ENCODE results near the gene SMIM33. TPM values are rescaled to one million over a fixed set of nuclear protein-coding genes. Genes with fewer than 3 reads are reported as not detected.
"Not testable (repeated sequence)": the region's sequence is repeated elsewhere in the genome, so short reads cannot be mapped to it uniquely, and the experiment has no call there.

SMIM33 gene
- not detected for polyA plus RNA-seq (ENCODE audit: insufficient read length)

DNA sequence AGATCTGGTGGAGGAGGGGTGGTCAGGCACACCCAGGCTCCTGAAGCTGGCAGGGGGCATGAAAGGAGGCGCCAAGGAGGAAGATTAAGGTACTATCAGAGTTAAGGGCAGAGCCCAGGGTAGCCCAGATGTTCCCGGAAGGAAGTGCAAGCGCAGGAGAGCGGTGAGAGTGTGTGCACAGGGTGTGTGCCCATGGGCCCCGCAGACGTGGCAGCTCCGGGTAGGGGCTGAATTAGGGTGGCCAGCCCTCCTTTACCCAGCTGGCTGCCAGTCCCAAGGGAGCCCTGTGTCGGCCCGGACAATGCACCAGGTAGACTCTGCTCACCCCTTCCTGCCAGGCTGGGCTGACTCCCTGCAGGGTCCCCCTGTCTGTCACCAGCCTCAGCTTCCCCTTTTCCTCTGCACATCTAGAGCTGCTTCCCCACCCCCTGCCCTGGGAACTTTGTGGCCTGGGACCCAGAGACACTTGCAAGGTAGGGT is at the start of gene SMIM33:
SMIM33 (plus strand) TSS at position 184 of the 480 bp plus-strand sequence; CDS start at position 302, 118 bp downstream.
- no peak for DNase-seq (ENCODE audit: low read depth)

DNA sequence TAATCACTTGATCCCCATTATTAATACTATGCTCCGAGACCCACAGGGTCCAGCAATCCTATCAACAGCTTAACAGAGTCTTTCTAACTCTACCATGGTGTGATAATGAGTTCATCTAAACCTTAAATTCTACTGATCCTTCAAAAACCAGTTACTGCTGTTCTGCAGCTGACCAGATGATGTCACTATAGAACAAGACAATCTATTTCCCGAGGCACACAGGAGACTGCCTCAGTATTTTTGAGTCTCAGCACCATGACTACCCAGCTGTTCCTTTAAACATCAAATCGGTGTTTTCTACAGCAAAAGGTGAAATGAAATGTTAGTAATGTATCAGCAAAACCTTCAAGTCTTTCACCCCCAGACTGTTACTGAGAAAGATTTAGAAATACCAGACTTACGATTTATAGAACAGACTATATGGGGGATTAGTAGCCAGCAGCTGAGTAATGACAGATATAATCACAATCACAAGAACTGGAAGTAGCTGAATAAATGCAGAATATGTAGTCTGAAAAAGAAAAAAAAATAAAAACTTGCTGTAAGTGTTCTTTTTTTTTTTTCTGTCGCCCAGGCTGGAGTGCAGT is 48.4 kb upstream of the SMIM33 start:
- DNase-seq (ENCODE audit: low read depth): peak; percentile 67

DNA sequence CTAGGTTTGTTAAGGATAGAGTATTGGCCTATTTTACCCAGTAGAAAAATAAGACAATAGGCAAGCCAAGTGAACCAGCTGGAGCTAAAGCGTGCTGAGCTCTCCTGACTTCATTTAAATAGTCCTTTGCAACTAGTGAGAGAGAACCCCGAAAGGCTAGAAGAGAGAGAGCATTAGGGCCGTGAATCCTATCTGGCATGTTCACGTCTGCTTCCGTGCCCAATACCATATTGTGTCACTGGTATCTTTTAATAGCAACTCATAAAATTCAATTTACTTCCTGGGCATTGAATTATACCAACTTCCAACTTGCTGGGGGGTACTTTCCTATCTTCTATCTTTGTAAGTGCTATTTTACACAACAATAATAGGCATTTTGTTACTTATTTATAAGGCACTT is 45.3 kb upstream of the SMIM33 start:
- no peak for DNase-seq (ENCODE audit: low read depth)

DNA sequence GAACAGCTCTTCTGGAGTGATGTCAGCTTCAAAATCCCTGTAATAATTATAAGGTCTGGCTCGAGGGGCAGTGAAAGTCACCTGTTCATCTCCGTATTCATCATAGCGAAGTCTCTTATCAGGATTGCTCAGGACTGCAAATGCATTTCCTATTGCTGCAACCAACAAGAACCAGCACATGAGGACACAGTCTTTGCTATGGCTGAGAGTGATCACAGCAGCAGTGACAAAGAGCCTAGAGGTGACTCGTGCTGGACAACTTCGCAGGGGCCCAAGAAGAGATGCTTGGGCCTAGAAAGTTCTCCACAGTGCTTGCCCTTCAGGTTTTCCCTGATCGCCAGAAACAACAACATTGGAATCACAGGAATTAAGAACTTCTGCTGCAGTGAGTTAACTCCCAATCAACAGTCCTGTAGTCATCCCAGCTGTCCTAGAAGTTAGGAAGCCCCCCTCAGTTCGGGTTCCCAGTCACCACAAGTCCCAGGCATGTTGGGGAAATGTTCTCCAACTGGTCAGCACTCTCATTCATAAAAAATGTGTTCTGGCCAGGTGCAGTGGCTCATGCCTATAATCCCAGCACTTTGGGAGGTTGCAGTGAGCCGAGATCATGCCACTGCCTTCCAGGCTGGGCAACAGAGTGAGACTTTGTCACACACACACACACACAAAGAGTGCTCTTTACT is 44.5 kb upstream of the SMIM33 start:
- no peak for DNase-seq (ENCODE audit: low read depth)

DNA sequence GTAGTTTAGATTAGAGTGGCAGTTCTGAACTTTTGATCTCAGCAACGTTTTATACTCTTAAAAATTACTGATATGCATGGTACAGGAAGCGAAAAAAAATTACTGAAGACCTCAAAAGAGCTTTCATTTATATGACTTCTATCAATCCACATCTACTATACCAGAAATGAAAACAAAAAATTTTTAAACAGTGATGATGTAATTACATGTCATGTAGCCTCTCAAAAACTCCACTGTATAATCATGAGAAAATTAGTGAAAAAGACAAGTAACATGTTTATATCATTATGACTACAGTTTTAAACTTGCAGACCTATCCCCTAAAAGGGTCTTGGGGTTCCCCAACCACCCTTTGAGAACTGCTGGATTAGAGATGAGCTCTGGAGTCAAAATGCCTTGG is 40.8 kb upstream of the SMIM33 start:
- DNase-seq (ENCODE audit: low read depth): no peak

DNA sequence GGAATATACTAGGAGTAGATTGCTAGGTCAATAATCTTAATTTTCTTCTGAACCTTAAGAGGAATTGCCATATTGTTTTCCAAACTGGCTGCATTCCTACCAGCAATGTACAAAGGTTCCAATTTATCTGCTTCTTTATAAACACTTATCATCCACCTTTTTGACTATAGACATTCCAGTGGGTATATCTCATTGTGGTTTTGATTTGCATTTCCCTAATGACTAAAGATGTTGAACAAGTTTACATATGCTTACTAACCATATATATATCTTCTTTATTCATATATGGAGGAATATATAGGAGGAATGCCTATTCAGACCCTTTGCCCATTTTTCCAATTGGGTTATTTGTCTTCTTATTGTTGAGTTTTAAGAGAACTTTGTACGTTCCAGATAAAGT is 39.1 kb upstream of the SMIM33 start:
- no peak for DNase-seq (ENCODE audit: low read depth)

DNA sequence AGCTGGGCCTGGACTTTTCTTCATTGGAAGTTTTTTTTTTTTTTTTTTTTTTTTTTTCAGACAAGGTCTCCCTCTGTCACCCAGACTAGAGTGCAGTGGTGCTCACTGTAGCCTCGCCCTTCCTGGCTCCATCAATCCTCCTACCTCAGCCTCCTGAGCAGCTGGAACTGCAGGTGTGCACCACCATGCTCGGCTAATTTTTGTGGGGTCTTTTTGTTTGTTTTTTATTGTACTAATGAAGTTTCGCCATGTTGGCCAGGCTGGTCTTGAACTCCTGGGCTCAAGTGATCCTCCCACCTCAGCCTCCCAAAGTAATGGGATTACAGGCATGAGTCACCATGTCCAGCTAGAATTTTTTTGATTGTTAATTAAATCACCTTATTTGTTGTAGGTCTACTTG is 35.1 kb upstream of the SMIM33 start:
- DNase-seq (ENCODE audit: low read depth): no peak

DNA sequence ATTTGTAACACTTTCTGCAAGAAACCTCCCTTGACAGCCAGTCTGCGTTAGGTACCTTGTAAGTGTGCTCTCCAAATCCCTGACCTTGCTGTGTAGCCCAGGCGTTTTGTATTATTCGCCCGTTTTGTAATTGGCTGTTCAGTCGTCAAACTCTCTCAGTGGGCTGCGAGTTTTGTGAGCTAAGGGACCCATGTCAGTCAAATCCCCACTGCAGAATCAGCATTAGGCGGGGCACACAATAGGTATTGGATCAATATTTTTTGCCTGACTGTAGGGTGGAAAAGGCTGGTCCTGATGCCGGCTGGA is 32.1 kb upstream of the SMIM33 start:
- DNase-seq (ENCODE audit: low read depth): no peak

DNA sequence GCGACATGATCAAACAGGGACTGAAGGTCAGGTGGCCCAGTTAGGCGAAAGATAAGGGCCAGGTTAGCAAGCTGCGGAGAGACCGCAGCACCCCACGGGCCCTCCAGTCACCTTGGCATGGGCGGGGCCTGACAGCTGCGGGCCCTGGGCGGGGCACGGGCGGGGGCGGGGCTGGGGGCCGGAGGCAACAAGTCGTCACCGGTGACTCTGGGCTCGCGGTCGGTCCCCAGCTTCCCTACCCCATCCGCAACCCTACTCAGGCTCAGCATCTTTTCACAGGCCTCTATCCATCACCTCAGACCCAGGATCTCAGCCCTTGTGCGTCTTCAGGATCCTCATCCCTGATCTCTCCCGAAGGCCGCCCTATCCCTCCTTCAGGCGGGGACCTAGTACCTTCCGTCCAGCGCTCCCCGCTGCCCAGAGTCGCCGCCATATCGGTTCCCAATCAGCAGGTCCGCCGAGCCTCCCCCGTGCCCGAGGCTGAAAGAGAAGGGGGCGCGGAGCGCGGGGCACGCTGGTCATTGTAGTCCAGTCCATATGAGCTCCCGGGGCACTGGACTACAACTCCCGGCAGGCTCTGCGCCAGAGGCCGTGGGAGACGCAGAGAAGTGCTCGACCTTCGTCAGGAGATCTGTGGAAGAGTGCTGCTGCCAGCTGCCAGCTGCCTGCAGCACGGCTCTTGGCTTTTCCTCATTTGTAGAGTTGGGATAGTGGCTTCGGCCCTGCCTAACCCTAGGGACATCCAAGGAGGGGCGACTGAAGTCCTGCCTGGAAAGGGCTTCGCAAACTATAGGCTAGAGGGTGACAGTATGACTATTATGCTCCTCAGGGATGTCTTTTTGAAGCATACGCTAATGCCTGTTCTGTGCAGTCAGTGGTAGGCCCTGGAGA is 31.5 kb upstream of the SMIM33 start, which contains the start of gene DNAJC18:
DNAJC18 (minus strand) TSS at position 513 of the 891 bp plus-strand sequence; CDS start at position 433, 80 bp downstream.
- DNase-seq (ENCODE audit: low read depth): peak; percentile 85

DNA sequence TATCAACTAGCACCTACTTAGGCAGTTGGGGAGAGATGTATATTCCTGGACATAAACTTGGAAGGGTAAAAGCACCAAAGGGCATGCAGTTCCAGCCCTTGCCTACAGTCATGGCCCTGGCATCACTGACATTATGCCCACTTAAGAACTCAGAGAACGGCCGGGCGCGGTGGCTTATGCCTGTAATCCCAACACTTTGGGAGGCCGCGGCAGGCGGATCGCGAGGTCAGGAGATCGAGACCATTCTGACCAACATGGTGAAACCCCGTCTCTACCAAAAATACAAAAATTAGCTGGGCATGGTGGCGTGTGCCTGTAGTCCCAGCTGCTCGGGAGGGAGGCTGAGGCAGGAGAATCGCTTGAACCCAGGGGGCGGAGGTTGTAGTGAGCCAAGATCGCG is 30.4 kb upstream of the SMIM33 start:
- not testable (repeated sequence) for DNase-seq (ENCODE audit: low read depth)

DNA sequence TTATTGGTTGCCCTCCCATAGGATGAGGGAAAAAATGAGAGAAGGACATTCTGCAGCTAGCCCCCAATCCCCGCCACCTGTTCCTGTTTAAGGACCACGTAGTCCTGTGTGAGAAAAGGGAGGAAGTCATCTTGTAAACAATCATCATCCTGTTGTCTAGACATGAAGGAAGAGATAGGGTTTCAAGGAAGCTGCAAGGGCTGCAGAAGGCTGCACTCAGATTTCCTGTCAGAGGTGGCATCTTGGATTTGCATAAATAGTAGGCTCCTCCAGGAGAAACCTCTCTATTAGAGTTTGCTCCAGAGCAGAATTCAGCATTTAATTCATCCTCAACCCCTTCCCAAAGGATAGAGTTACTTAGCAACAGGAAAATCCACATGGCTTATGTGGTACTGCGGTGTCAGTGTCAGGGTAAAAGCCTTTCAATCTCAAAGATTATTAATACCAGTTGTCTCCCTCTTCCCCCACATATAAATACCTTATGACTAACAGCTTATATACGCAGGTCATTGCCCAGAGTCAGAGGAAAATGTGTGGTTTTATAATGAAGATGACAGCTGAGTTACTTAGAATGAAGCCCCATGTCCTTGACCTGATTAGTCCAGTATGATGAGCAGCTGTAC is 26.9 kb upstream of the SMIM33 start:
- no peak for DNase-seq (ENCODE audit: low read depth)

DNA sequence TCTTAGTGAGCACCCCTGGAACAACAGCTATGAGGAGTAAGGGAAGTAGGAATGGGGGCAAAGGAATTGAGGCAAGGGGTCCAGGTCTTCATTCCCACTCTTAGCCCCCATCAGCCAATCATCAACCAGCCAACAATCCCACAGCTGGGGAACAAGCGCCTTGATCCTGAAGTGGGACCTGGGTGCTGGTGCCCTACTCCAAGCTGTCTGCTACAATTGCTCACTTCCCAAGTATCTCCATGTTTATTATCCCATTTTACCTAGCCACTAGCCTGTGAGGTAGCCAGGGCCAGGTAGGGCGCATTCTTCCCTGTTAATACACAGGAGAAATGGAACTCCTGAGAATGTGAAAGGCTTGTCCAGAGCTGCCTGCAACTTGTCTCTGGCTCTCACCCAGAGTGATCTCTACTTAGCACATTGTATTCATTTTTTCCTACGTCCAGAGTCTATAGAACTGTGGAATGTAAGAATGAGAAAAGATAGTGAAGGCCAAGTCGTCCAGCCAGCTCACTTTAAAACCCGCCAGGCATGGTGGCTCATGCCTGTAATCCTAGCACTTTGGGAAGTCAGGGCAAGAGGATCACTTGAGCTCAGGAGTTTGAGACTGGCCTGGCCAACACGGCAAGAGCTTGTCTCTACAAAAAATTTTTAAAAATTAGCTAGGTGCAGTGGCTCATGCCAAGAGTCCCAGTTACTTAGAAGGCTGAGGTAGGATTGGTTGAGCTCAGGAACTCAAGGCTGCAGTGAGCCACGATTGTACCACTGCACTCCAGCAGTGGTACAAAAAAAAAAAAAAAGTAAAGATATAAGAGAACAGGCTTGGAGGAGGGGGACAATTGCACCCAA is 25.3 kb upstream of the SMIM33 start:
- peak; percentile 31 for DNase-seq (ENCODE audit: low read depth)

DNA sequence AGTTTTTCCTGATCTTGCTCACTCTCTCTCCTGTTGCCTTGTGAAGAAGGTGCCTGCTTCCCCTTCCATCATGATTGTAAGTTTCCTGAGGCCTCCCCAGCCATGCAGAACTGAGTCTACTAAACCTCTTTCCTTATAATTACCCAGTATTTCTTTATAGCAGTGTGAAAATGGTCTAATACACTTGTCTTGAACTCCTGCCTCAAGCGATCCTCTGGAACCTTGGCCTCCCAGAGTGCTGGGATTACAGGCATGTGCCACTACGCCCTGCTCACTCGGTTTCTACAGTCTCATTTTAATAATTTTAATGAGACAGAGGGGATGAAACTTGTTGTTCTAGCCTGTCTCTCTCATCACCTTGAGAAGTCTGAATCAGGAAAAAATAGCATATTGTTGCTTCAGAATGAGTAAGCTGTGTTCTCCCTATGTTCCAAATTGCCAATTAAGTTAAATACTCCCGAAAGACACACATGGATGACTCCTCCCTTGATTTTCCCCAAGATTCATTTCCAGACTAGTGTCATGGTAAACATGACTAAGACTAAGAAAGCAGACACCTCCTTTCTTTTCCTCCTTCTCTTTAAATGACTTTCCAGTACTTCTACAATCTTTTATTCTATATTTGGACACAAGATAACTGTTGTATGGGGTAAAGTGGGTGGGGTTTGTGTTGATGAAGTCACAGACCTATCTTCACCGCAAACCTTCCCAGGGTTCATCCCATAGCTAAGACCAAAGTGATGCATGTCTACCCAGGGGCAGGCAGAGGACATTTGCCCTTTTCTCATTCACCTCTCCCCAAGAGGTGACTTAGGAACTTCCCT is 23.6 kb upstream of the SMIM33 start:
- no peak for DNase-seq (ENCODE audit: low read depth)

DNA sequence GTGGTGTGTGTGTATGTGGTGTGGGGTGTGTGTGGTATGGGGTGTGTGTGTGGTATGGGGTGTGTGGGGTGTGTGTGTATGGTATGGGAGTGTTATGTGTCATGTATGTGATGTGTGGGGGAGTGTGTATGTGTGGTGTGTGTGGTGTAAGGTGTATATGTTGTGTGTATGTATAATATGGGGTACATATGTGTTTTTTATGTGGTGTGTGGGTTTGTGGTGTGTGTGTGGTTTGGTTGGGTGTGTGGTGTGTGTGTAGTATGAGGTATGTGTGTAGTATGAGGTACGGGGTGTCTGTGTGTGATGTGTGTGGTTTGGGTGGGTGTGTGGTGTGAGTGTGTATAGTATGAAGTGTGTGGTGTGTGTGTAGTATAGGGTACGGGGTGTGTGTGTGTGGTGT is 19.6 kb upstream of the SMIM33 start:
- DNase-seq (ENCODE audit: low read depth): no peak

DNA sequence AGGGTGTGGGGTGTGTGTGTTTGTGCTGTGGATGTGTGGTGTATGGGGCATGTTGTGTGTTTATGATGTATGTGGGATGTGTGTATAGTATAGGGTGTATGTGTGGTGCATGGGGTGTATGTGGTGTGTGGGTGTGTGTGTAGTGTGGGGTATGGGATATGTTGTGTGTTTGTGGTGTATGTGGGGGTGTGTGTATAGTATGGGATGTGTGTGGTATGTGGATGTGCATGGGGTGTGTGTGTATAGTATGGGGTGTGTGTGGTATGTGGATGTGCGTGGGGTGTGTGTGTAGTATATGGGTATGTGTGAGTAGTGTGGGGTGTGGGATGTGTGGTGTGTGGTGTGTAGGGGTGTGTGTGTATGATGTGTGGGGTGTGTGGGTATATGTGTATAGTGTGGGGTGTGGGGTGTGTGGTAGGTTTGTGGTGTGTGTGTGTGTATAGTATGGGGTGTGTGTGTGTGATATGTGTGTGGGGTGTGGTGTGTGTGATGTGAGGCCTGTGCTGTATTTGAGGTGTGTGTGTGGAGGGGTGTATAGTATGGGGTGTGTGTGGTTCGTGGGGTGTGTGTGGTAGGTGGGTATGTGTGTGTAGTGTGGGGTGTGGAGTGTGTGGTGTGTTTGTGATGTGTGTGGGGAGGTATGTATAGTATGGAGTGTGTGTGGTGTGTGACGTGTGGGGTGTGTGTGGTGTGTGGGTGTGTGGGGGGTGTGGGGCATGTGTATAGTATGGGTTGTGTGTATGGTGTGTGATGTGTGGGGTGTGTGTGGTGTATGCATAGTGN is 18.7 kb upstream of the SMIM33 start:
- DNase-seq (ENCODE audit: low read depth): no peak

DNA sequence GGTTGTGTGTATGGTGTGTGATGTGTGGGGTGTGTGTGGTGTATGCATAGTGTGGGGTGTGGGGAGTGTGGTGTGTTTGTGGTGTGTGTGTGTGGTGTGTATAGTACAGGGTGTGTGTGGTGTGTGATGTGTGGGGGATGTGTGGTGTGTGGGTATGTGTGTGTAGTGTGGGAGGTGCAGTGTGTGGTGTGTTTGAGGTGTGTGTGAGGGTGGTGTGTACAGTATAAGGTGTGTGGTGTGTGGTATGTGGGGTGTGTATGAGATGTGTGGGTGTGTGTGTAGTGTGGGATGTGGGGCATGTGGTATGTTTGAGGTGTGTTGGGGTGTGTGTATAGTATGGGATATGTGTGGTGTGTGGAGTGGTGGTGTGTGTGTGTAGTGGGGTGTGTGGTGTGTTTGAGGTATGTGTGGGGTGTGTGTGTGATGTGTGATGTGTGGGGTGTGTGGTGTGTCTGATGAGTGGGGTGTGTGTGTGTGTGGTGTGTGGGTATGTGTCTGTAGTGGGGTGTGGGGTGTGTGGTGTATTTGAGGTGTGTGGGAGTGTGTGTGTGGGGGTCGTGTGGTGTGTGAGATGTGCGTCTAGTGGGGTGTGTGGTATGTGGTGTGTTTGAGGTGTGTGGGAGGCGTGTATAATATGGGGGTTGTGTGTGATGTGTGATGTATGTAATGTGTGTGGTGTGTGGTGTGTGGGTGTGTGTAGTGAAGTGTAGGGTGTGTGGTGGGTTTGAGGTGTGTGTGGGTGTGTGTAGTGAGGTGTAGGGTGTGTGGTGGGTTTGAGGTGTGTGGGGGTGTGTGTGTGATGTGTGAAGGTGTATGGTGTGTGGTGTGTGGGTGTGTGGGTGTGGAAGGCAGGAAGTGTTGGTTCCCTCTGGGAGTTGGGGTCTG is 16.9 kb upstream of the SMIM33 start:
- DNase-seq (ENCODE audit: low read depth): no peak

DNA sequence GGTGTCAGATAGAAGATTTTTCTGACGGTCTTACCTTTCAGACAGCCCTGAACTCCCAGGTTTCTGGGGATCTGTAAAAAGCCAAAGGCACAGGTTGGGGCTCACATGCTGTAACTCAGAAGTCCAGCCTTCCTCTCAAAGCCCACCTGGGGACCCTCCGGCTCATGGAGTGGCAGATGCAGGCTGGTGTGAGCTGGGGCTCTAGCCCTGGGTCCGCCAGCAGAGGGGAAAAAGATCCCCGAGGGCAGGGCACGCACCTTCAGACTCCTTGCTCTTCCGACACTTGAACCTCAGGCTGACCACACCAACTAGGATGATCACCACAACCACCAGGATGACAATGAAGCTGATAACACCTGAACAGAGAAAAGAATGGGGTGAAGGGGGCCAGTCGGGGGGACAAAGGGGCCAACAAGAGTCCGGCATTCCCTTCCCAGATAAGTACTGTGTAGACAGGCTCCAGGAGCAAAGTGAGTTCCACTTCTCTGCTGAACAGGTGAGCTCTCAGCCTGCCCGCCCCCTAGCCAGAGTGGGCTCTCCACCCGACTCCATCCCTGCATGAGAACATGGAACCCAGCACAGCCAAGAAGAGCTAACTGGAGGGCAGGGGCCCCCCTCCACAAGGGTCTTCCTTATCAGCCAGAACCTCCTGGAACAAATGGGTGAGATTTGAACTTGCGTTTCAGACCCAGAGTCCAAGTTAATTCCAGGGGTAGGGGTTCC is 16.1 kb upstream of the SMIM33 start:
- DNase-seq (ENCODE audit: low read depth): no peak

DNA sequence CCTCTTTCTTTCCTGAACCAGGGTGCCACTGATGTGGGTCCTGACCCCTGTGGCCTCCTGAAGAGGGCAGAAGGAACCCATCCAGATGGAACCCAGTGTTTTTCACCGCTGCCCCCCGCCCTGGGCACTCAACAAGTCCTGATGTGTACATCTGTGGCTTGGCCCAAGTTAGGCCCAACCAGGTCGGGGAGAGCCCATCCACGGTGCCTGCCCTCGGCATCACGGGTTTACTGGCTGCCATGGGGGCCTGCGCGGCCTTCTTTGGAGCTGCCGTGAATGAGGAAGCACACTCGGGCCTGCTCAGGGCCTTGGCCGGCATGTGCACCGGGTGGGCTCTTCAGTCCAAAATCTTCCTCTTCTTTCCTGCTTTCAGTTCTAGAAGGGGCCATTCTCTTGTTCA is 14.0 kb upstream of the SMIM33 start:
- no peak for DNase-seq (ENCODE audit: low read depth)
